Hematopoietic multipotent progenitor cell treated with erythropoietin and hydrocortisone succinate and interleukin-3 and kit ligand, for 8 days (in vitro differentiated cells): ENCODE data around the gene CTTNBP2.
"Not testable (repeated sequence)": the region's sequence is repeated elsewhere in the genome, so short reads cannot be mapped to it uniquely, and the experiment has no call there.

ENCODE experiments used
- DNase-seq: peaks from one replicate; pipeline ENCODE4 v3.0.0-alpha.2; 2015

CTTNBP2 gene

DNA sequence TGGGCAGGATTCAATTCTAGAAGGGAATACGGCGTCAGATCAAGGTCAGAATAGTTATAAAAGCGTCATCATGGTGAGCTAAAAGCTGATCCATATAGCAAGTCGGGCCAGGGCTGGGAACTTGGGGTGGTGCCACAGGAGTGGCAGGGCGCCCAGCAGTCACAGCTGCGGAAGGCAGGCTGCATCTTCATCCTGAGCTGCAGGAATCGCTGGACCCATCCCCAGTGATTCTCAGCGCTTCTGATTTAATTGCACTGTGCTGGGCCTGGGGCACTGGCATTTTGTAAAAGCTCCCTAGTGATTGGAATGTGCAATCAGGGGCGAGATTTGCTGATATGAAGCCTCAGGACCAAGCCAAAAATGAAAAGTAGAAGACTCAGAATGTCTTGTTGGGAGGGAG lies 135.3 kb downstream of the CTTNBP2 start:
- DNase-seq, result no peak

DNA sequence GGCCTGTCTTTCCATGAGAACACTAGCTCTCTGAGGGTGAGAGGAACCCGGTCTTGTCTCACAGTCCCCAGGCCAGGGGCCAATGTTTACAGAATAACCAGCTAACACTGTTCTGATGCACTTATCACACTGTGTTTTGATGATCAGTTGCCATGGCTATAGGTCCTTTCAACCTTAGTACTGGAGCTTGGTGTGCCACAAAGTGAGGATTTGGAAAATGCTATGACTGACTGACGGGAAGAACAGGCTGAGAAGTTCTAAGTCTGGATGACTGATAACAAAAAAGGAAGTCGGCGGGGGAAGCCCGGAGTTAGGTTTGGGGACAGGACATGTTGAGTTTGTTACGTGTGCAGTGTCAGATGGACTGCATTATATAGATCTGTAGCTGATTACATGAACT lies 141.8 kb downstream of the CTTNBP2 start:
- peak; percentile 39 for DNase-seq

DNA sequence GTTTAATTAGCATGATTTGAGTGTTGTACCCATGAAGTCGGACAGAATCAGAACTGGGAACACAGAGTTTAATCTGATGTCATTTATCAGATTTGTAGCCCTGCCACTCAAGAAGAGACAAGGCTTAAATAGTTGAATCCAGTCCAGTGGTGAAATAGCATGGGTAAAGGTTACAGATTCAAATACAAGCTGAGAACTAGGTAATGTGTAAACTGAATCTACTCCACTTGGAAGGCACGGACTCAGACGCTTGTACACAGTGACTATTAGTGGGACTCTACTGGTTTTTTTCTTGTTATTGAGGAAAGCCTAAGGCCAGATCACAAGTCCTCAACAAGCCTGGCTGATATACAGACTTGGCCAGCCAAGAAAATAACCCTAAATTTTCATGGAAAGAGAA lies 142.9 kb downstream of the CTTNBP2 start:
- no peak for DNase-seq

DNA sequence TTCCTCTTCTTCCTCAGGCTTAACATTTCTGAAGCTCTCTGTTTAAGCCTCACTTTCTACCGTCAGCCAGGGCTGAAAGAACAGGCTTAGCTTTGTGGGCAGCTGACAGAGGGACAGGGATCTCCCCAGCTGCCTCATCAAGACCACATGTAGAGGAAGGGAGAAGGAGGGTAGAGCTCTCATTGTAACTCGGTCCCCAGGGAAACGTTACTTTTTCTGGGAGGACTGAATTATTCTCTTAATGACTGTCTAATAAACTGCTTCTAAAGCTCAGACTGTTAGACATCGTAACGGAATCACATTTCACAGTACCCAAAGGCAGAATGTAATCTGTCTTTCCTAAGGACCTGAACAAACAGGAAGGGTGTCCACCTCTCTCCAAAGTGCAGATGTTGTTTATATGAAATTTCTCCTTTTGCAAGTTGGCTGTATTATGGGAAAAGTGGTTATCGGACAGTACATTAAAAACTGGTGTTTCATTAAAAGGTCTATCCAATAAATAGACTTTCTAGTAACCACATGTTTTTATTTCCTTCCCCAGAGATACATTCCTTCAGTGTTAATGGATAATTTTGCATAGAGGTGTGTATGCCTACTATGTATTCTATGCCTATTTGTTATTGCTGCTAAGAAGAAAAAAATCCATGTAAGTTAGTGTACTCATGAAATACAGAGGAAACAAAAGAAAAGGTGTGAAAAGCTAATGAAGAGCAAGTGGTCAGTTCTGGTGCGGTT lies 144.2 kb downstream of the CTTNBP2 start:
- no peak for DNase-seq

DNA sequence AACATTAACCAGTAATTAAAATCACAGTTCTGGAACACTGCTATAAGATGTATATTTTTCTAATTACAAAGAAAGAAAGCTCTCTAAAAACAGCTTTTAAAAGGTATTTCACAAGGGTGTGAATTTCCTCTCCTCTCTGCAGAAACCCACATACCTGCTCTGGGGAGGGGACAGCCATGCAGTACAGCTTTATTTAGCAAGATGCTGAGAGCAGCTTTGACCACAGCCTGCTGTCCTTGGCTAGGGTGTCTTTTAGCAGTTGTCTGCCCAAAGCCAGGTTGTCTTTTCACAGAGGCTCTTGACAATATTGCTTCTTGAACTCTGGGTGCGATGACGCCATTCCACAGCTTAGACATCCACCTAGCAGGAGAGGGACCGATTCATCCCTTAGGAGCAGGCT lies 148.3 kb downstream of the CTTNBP2 start:
- DNase-seq, result no peak

DNA sequence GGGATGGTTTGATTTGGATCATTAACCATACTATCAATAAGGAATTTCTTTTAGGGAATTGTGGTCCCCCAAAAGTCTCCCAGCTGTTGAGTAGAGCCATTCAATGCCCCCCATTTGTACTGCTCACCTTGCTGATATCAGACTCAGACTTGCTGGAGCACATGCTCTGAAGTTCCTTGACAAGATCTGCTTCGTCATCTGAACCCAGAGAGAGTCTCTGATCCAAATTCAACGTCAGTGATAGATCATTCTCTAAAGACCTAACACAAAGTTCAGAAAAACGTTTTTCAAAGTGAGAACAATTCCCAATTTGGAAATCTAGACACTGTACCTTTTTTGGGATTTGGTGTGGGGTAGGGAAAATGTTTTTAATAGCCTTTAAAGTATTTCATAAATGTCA lies 153.9 kb downstream of the CTTNBP2 start:
- no peak for DNase-seq

DNA sequence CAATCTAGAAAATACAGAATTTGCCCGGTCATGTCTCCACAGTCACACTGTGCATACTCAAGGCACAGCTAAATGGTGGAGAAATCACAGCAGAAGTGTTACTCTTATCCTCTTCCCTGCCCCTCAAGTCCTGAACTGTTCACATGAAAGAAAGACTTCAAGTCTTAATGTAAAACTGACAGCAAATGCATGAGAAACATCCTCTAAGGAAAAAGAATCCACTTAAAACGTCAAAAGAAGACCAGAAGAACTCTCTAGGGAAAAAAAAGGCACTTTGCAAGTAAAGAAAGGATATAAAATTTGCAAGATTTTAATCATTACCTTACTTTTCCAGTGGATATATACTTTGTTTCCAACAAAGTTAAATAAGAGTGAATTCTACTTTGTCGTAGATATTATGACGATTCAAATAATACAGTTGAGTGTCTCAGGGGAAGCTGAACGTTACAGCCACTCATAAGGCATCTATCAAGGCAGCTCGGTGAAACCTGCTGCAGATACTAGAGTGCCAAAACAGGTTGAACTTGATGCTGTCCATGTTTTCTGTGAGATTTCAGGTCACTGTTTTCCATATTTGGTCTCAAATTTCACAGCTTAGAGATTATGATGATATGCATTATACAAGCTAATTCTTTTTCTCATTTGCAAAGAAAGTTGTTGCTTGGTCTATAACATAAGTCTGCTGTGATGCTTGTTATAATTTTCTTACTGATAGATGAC lies 155.0 kb downstream of the CTTNBP2 start:
- no peak for DNase-seq

DNA sequence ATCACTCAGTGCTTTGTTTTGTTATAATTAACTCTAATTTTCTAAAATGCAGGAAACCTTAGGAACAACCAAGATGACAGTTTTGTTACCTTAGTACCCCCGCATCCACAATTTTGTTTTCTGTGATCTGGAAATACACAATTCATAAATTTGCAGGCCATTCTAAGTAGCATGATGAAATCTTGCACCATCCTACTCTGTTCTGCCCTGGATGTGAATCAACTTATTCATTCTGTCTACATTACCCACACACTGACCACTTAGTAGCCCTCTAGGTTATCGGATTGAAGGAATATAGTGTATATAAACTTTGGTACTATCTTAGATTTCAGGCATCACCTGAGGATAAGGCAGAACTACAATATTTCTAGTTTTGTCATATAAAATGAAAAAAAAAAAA lies 155.9 kb downstream of the CTTNBP2 start:
- DNase-seq, result no peak

DNA sequence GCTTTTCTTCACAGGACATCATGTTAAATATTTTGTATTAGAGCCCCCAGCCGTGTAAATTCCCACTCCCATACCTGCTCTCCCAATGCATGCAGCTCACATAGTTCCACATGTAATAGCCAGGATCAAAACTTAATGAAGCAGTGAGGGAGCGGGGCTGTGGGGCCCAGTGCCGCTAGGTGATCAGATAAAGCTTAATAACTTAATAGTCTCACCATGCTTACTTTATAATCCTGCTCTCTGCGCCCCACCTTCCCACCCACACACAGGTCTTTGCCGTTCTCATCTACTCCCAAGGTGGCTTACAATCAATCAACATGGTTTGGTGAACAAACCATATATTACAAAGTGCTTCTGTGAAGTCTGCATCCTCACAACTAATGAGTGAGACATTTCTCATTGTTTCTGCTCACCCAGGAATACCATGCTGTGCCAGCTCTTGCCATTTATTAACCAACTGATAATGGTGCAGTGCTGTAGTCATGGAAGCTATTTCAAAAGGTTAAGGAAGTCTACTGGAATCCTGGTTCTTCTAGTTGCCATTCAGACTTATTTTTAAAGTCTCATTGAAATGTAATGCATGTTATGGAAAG lies 156.4 kb downstream of the CTTNBP2 start:
- DNase-seq, result no peak

DNA sequence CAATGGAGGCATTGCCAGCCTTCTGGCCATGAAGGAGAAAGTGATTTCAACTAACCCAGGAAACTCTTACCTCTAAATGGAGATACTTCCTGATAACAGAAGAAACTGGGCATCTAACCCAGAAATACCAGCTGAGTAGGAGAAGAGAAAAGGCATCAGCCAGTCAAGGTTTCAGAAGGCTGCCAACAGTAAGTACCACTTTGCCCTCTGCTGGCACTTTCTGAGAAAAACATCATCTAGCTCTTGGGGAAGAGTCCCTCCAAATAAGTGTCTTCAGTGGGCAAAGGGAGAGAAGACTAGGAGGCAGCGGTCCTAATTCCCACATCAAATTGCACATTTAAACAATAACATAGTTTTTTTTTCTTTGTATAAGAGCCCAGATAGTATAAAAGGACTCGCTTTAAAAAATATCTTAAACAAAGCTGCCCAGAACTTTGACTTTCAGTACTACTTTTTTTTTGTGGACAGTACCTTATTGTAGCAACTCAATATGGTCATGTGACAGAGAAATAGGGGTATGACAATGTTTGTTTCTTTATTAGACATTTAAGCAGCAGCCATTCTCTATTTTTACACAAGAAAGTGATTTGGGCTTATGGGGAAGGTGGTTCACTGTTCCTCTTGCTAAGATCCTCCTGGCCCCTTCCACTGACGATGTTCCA lies 157.3 kb downstream of the CTTNBP2 start:
- DNase-seq, result peak; percentile 67

DNA sequence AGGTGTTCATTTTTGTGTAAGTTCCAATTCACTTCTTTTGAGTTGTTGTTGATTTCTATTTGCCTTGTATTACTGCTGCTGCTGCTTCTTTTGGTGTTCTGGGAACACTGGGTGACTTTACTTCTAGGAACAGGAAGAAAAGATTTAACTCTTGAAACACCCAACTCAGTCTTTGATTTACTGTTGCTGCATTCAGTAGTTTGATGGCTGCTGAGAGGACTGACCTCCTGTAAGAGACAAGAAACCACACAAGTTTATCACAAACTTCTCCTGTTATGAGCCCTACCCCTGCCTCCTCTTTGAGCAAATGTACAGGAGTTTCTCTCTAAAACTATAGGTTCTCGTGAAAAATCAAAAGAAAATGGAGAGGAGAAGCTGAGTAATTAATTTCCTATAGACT lies 161.7 kb downstream of the CTTNBP2 start:
- no peak for DNase-seq

DNA sequence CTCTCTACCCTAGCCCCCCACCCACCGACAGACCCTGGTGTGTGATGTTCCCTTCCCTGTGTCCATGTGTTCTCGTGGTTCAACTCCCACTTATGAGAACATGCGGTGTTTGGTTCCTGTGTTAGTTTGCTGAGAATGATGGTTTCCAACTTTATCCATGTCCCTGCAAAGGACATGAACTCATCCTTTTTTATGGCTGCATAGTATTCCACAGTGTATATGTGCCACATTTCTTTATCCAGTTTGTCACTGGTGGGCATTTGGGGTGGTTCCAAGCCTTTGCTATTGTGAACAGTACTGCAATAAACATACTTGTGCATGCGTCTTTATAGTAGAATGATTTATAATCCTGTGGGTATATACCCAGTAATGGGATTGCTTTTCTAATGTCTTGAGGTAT lies 165.1 kb downstream of the CTTNBP2 start:
- DNase-seq, result not testable (repeated sequence)

DNA sequence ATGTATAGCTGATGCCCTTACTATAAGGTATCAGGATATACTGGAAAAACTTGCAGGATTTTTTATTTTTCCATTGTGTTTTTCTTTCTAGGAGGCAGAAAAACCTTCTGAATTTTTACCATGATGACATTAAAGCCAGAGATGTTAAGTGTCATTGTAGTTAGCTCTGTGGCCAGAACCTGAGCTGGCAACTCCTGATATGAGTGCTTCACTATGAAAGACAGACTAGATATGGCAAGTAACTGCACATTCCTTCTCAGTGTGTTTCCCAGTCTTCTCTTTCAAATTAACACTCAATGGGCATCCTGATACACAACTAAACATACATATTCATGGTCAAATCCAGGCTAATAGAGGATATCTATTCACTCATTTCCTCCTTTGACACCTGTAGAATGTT lies 166.2 kb downstream of the CTTNBP2 start:
- DNase-seq, result no peak

DNA sequence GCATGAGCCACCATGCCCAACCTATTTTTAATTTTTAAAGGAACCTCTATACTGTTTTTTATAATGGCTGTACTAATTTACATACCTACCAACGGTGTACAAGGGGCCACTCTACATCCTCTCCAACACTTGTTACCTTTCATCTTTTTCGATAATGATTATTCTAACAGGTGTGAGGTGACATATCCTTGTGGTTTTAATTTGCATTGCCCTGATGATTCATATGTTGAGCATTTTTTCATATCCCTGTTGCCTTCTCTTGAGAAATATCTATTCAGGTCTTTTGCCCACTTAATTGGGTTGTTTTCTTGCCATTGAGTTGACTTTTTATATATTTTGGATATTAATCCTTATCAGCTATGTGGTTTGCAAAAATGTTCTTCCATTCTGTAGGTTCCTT lies 167.0 kb downstream of the CTTNBP2 start:
- DNase-seq, result no peak

DNA sequence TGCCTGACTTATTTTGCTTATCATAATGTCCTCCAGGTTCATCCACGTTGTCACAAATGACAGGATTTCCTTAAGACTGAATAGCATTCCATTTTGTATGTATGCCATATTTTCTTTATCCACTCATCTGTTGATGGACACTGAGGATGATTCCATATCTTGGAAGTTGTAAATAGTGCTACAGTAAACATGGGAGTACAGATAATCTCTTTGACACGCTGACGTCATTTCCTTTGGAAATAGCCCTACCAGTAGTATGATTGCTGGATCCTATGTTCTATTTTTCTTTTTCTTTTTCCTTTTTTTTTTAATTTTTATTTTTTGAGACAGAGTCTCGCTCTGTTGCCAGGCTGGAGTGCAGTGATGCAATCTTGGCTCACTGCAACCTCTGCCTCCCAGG lies 167.6 kb downstream of the CTTNBP2 start:
- no peak for DNase-seq

DNA sequence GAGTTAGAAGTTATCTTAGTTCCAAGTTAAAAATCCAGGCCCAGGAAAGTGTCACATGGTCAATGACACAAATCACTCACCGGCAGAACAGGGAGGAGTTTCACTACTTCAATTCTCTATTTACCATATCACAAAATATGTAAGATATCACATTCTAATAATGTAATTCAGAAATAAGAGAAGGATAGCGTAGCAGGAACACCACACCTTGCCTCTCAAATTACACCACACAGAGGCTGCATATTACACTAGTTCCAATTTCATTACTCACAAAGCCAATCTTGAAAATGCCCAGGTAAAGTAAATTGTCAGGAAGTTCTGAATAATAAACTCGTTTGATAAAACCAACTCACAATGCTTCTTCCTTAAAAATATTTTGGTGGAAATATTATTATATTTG lies 169.2 kb downstream of the CTTNBP2 start:
- DNase-seq, result no peak

DNA sequence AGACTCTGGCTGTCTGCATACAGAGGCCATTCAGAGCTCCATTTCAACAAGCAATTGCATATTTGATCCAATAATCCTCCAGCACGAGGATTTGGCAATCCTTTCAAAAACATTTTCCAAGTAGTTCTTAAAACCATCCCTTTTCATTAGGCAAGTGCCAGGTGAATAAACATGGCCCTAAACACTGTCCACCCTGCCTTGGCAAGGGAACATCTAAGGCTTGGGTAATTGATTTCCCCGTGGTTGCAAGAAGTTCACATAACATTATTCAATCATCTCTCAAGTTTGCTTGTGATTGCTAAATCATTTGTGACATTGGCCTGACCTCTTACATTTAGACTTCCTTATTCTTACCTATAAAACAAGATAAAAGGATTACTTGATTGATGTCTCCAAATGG lies 175.2 kb downstream of the CTTNBP2 start:
- DNase-seq, result no peak

DNA sequence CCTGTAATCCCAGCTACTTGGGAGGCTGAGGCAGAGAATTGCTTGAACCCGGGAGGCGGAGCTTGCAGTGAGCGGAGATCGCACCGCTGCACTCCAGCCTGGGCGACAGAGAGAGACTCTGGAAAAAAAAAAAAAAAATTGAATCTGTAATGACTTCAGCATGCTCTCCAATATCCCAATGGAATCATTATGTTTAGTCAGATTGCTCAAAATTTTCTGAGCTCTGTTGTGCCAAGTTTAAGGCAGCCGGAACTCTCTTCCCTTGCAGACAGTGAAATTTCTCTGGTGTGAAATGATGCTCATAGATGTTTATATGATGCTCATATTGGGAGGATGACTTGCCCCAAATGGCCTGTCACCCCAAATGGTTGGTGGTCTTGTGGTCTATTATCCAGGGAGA lies 180.9 kb downstream of the CTTNBP2 start:
- DNase-seq, result no peak

DNA sequence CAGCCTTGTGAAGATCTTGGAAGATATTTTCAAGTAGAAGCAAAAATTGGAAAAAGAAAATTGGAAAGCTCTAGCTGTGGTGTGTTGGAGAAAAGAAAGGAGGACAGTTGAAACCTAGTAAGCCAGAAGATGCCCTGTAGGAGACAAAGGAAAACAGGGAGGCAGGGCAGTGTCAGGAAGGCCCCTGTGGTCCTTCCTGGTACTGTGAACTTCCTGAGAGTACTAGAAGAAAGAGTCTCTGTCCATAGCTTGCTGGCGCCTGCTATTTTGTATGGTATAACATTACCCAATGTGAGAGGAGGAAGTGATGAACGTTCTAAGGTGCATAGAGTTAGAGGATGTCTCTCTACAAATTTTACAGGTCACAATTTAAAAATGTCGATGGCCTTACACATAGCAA lies 183.1 kb downstream of the CTTNBP2 start:
- DNase-seq, result no peak

DNA sequence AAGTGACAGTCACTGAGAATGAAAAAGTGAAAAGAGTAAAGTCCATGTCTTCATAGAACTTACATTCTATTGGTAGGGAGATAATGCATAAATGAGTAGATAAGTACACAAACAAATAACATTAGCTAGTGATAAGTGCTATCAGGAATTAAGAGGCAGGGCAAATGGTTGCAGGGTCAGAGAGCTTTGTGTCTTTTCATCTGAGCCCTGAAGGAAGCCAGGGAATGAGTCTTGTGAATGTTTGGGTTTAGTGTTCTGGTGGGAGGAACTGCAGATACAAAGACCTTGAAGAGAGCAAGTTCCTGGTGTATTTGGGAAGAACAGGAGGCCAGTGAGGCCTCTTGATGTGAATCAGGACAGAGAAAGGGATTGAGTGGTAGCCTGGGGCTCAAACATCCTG lies 183.8 kb downstream of the CTTNBP2 start:
- DNase-seq, result no peak

DNA sequence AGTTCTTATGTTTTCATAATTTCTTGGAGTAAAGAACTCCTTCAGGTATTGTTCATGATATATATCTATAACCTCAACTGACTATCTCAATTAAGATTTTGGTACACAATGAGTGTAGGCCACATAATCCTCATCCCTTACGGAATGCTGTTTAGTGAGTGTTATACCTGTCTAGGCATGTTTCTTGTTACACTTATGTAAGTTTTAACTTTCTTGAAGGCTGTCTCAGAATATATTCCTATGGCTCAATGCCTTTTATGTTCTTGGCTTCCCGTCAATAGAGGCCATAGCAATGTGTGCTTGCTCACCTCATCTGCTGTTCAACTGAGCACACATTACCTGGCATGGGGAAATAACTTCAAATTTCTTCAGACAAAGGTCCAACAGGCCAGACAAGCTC lies 185.1 kb downstream of the CTTNBP2 start:
- DNase-seq, result no peak

DNA sequence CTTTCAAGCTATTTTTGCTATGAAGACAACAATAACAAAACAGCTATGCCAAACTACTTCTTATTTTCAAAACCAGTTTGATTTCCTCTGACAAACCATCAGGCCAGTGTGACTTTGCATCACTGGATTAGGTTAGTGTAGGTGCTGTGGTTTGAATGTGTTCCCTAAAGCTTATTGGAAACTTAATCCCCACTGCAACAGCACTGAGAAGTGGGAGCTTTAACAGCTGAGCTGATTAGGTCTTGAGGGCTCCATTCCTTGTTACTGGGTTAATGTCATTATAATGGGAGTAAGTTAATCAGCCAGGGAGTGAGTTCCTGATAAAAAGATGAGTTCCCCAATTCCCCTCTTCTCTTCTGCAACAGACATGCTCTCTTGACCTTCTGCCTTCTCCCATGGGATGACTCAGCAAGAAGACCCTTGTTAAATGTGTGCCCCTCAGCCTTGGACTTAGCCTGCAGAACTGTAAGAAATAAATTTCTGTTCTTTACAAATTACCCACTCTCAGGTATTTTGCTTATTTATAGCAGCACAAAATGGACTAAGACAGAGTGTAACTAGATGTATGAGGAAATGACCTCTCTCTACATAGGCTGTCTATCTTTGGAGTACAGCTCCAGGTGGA lies 186.8 kb downstream of the CTTNBP2 start:
- no peak for DNase-seq

DNA sequence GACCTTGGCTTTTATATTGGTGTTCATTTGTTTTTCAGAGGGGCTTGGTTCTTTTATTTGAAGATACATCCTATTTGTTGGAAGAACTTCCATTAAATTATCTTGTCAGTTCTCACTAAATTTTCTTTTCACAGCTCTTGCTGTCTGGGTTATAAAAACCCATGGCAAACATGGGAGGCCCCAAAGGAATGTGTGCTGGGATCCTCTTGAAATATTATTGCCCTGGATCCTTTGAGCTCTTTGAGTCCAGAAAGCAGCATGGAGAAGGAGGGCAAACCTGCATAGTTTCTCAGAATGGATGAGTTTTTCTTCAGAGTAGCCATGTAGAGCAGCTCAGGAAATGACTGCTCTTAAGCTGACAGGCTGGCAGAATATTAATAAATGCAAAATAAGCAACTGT lies 187.4 kb downstream of the CTTNBP2 start:
- no peak for DNase-seq
